PC-3 (cell line): Measurements from ENCODE around the gene TARS1. TPM values are rescaled to one million over a fixed set of nuclear protein-coding genes. Genes with fewer than 3 reads are reported as not detected.

Source experiments
- ATAC-seq: fragments of 200-7000 bp; cut with Tn5 transposase; 2 replicates; pipeline ENCODE4 v1.9.1; 2020; ENCODE audit warnings: mild to moderate bottlenecking, moderate library complexity
- BruUV-seq: library from RNA; stranded (reverse); fragments of 400-500 nt; replicated peaks from 2 replicates; lab custom pipeline; 2021; lab: Mats Ljungman, UMichigan
- CTCF ChIA-PET: fragments of 300-600 bp; sonication (Branson Sonifier 250); formaldehyde crosslinking; loops from one replicate; lab custom pipeline; 2022; ENCODE audit warnings: antibody characterized with exemption; lab: Charles Lee
- POLR2A ChIA-PET: fragments of 300-600 bp; sonication (Branson Sonifier 250); formaldehyde crosslinking; loops from one replicate; lab custom pipeline; 2022; ENCODE audit warnings: antibody characterized with exemption; ENCODE audit not compliant: unreplicated experiment; lab: Charles Lee
- DNase-seq: peaks from one replicate; pipeline ENCODE4 v3.0.0-alpha.2; 2015
- H2AFZ ChIP-seq: fragments of 300-600 bp; sonication (generic); 2 replicates; pipeline ENCODE4 v1.6.0; 2016; ENCODE audit warnings: antibody characterized with exemption, low read length
- H3F3A ChIP-seq: fragments of 300-600 bp; sonication (generic); one replicate; pipeline ENCODE4 v1.6.0; 2017; ENCODE audit warnings: antibody characterized with exemption, low read length, control low read depth, mild to moderate bottlenecking; ENCODE audit not compliant: unreplicated experiment
- H3K27ac ChIP-seq: fragments of 300-600 bp; sonication (generic); 2 replicates; pipeline ENCODE4 v1.5.1; 2016; ENCODE audit warnings: mild to moderate bottlenecking, low read length
- H3K27me3 ChIP-seq: fragments of 300-600 bp; sonication (generic); 2 replicates; pipeline ENCODE4 v1.6.1; 2016; ENCODE audit warnings: low read length, mixed read lengths
- H3K36me3 ChIP-seq: fragments of 300-600 bp; sonication (generic); 2 replicates; pipeline ENCODE4 v1.6.1; 2016; ENCODE audit warnings: low read depth, mixed run types, low read length, mixed read lengths
- H3K4me1 ChIP-seq: fragments of 300-600 bp; sonication (generic); 2 replicates; pipeline ENCODE4 v1.5.1; 2016; ENCODE audit warnings: low read length; ENCODE audit not compliant: insufficient read depth
- H3K4me2 ChIP-seq: fragments of 300-600 bp; sonication (generic); 2 replicates; pipeline ENCODE4 v1.6.0; 2016; ENCODE audit warnings: low read length
- H3K4me3 ChIP-seq: fragments of 300-600 bp; sonication (generic); 2 replicates; pipeline ENCODE4 v1.5.1; 2016; ENCODE audit warnings: mild to moderate bottlenecking, low read length, mixed read lengths
- H3K79me2 ChIP-seq: fragments of 300-600 bp; sonication (generic); 2 replicates; pipeline ENCODE4 v1.6.1; 2017; ENCODE audit warnings: low read length, mixed read lengths
- H3K9ac ChIP-seq: fragments of 300-600 bp; sonication (generic); 2 replicates; pipeline ENCODE4 v1.6.0; 2016; ENCODE audit warnings: mild to moderate bottlenecking, low read length
- H3K9me2 ChIP-seq: fragments of 300-600 bp; sonication (generic); replicated peaks from 2 replicates; pipeline ENCODE4 v1.6.1; 2016; ENCODE audit warnings: mixed run types, low read length, mixed read lengths
- H3K9me3 ChIP-seq: fragments of 300-600 bp; sonication (generic); 2 replicates; pipeline ENCODE4 v1.6.1; 2016; ENCODE audit warnings: low read length, mixed read lengths
- H4K20me1 ChIP-seq: fragments of 300-600 bp; sonication (generic); 2 replicates; pipeline ENCODE4 v1.6.1; 2016; ENCODE audit warnings: low read length, mixed read lengths
- CTCF ChIP-seq: fragments of 300-600 bp; sonication (generic); conservative IDR thresholded peaks from 2 replicates; pipeline ENCODE4 v1.5.1; 2017; ENCODE audit warnings: antibody characterized with exemption, low read depth, mild to moderate bottlenecking, low read length
- EZH2 ChIP-seq: fragments of 300-600 bp; sonication (generic); IDR thresholded peaks from one replicate; pipeline ENCODE4 v1.6.1; 2017; ENCODE audit warnings: antibody characterized with exemption, mild to moderate bottlenecking, low read length; ENCODE audit not compliant: unreplicated experiment
- EZH2phosphoT487 ChIP-seq: fragments of 300-600 bp; sonication (generic); IDR thresholded peaks from 2 replicates; pipeline ENCODE4 v1.6.1; 2018; ENCODE audit warnings: mild to moderate bottlenecking, antibody characterized with exemption, low read length, borderline replicate concordance
- intact Hi-C: fragments of 100-400 bp; cut with micrococcal nuclease; formaldehyde crosslinking; loops from 2 replicates; pipeline ENCODE4 v1.9.0; 2023
- total RNA-seq: library from RNA; depleted of rRNA; stranded (reverse); fragments of >200 nt; gene quantifications from 2 replicates; pipeline ENCODE4 v1.2.3, GENCODE V29; 2014

Gene TARS1
- total RNA-seq, 1 experiment from 2014 or later, result 221 TPM

- ChIA-PET CTCF (interaction anchor here (0.6 kb wide), 1 partner anchor 17 kb away, joined by 3 read pairs; no protein-coding TSS in a partner anchor), POLR2A (no interaction called here)
- no peaks in the 10 kb centered on the region for H3K9me2 ChIP-seq
- H3K9ac ChIP-seq, result no peak overlapping the region
- intact Hi-C loops, result no loop called here
- DNase-seq, result no peak
- no peak overlapping the region for H3K4me2 ChIP-seq
- no peak for ATAC-seq
- no peaks in the 10 kb centered on the region for H3K79me2 ChIP-seq
- no peaks in the 10 kb centered on the region for H3K9me3 ChIP-seq
- H3K36me3 ChIP-seq, result no peaks in the 10 kb centered on the region
- no peaks in the 10 kb centered on the region for H3F3A ChIP-seq
- H4K20me1 ChIP-seq, result no peaks in the 10 kb centered on the region
- no peaks in the 10 kb centered on the region for H3K4me1 ChIP-seq
- no TSS peak for BruUV-seq
- H3K27ac ChIP-seq, result no peak overlapping the region
- H2AFZ ChIP-seq, result no peak overlapping the region
- TF ChIP-seq CTCF, result no peak
- no peak for TF ChIP-seq EZH2phosphoT487
- no peak for TF ChIP-seq EZH2
- H3K4me3 ChIP-seq, result no peak overlapping the region
- H3K27me3 ChIP-seq, result no peaks in the 10 kb centered on the region
Measured at GRCh38 chr5:33487236-33487635, 46.5 kb downstream of the TARS1 start.

- Histone ChIP-seq H3F3A (no peaks in the 10 kb centered on the region), H3K27me3 (no peaks in the 10 kb centered on the region), H3K79me2 (no peaks in the 10 kb centered on the region), H3K4me2 (no peak overlapping the region), H3K9me3 (no peaks in the 10 kb centered on the region), H2AFZ (no peak overlapping the region), H3K27ac (no peak overlapping the region), H4K20me1 (no peaks in the 10 kb centered on the region), H3K9ac (no peak overlapping the region), H3K36me3 (no peaks in the 10 kb centered on the region), H3K4me3 (no peak overlapping the region), H3K4me1 (no peaks in the 10 kb centered on the region), H3K9me2 (no peaks in the 10 kb centered on the region)
- ChIA-PET CTCF (no interaction called here), POLR2A (no interaction called here)
- TF ChIP-seq EZH2phosphoT487 (no peak), CTCF (no peak), EZH2 (no peak)
- no TSS peak for BruUV-seq
- ATAC-seq, result no peak
- DNase-seq, result no peak
- intact Hi-C loops, result no loop called here
Measured at GRCh38 chr5:33488558-33489355, 48.0 kb downstream of the TARS1 start.

- no peak overlapping the region for H3K4me2 ChIP-seq
- H3K27me3 ChIP-seq, result no peaks in the 10 kb centered on the region
- no peaks in the 10 kb centered on the region for H3K36me3 ChIP-seq
- H3K4me3 ChIP-seq, result no peak overlapping the region
- no TSS peak for BruUV-seq
- no peaks in the 10 kb centered on the region for H3K9me2 ChIP-seq
- DNase-seq (no peak), ATAC-seq (no peak)
- H3K27ac ChIP-seq, result no peak overlapping the region
- H3K79me2 ChIP-seq, result no peaks in the 10 kb centered on the region
- intact Hi-C loops, result no loop called here
- H4K20me1 ChIP-seq, result no peaks in the 10 kb centered on the region
- CTCF ChIA-PET, result no interaction called here
- no peaks in the 10 kb centered on the region for H3F3A ChIP-seq
- H3K9ac ChIP-seq, result no peak overlapping the region
- H3K4me1 ChIP-seq, result no peaks in the 10 kb centered on the region
- H3K9me3 ChIP-seq, result no peaks in the 10 kb centered on the region
- POLR2A ChIA-PET, result no interaction called here
- no peak overlapping the region for H2AFZ ChIP-seq
- TF ChIP-seq EZH2phosphoT487 (no peak), EZH2 (no peak)
Measured at GRCh38 chr5:33489481-33490067, 48.8 kb downstream of the TARS1 start.
